H9 (cell line): ENCODE data around the gene PTPN7. TPM values are rescaled to one million over a fixed set of nuclear protein-coding genes. Genes with fewer than 3 reads are reported as not detected.
A peak's percentile ranks its signal among the peaks of the same experiment; 100 is the strongest.

Experiments used
- DNase-seq: peaks from one replicate; pipeline ENCODE4 v3.0.0-alpha.2; 2017
- H2AFZ ChIP-seq: one replicate; pipeline ENCODE4 v1.6.1; 2013; ENCODE audit warnings: mild to moderate bottlenecking, low read length, control low read depth, moderate library complexity
- H2AK5ac ChIP-seq: 2 replicates; pipeline ENCODE4 v1.6.1; 2013; ENCODE audit warnings: low read length, control low read depth, mixed read lengths; ENCODE audit not compliant: insufficient read length
- H2BK120ac ChIP-seq: one replicate; pipeline ENCODE4 v1.6.1; 2013; ENCODE audit warnings: low read depth, mild to moderate bottlenecking, low read length, control low read depth, inconsistent platforms; ENCODE audit not compliant: poor library complexity, severe bottlenecking
- H2BK12ac ChIP-seq: 2 replicates; pipeline ENCODE4 v1.6.1; 2013; ENCODE audit warnings: low read length, control low read depth, mixed read lengths, low read depth; ENCODE audit not compliant: insufficient read length
- H2BK15ac ChIP-seq: 2 replicates; pipeline ENCODE4 v1.6.1; 2013; ENCODE audit warnings: low read depth, low read length, control low read depth
- H2BK20ac ChIP-seq: one replicate; pipeline ENCODE4 v1.6.1; 2013; ENCODE audit warnings: low read depth, mild to moderate bottlenecking, low read length, control low read depth, inconsistent platforms; ENCODE audit not compliant: poor library complexity, severe bottlenecking
- H2BK5ac ChIP-seq: 2 replicates; pipeline ENCODE4 v1.6.1; 2013; ENCODE audit warnings: low read length, control low read depth, mixed read lengths; ENCODE audit not compliant: insufficient read length
- H3K14ac ChIP-seq: 2 replicates; pipeline ENCODE4 v1.6.1; 2013; ENCODE audit warnings: low read length, control low read depth; ENCODE audit not compliant: insufficient read depth
- H3K18ac ChIP-seq: 2 replicates; pipeline ENCODE4 v1.6.1; 2013; ENCODE audit warnings: low read depth, mild to moderate bottlenecking, mixed read lengths, low read length, control low read depth; ENCODE audit not compliant: insufficient read length
- H3K23ac ChIP-seq: 2 replicates; pipeline ENCODE4 v1.6.1; 2013; ENCODE audit warnings: low read length, control low read depth, mixed read lengths, low read depth; ENCODE audit not compliant: insufficient read length
- H3K23me2 ChIP-seq: 2 replicates; pipeline ENCODE4 v1.6.1; 2013; ENCODE audit warnings: low read depth, mild to moderate bottlenecking, mixed read lengths, low read length, control low read depth; ENCODE audit not compliant: insufficient read length, poor library complexity, severe bottlenecking
- H3K27ac ChIP-seq: 2 replicates; pipeline ENCODE4 v1.5.1; 2013; ENCODE audit warnings: low read length, control low read depth, mixed read lengths, low read depth; ENCODE audit not compliant: insufficient read length
- H3K27me3 ChIP-seq: 2 replicates; pipeline ENCODE4 v1.6.1; 2013; ENCODE audit warnings: low read length, control low read depth, inconsistent platforms; ENCODE audit not compliant: insufficient read depth
- H3K4ac ChIP-seq: 2 replicates; pipeline ENCODE4 v1.6.1; 2013; ENCODE audit warnings: low read depth, mild to moderate bottlenecking, control low read depth, inconsistent platforms, low read length, moderate library complexity
- H3K4me1 ChIP-seq: 2 replicates; pipeline ENCODE4 v1.6.1; 2013; ENCODE audit warnings: low read length, control low read depth, inconsistent platforms; ENCODE audit not compliant: insufficient read depth
- H3K4me2 ChIP-seq: 2 replicates; pipeline ENCODE4 v1.6.1; 2013; ENCODE audit warnings: low read length, control low read depth, mixed read lengths; ENCODE audit not compliant: insufficient read length, insufficient read depth
- H3K56ac ChIP-seq: 2 replicates; pipeline ENCODE4 v1.6.1; 2013; ENCODE audit warnings: low read depth, mild to moderate bottlenecking, mixed read lengths, low read length, control low read depth; ENCODE audit not compliant: insufficient read length
- H3K79me1 ChIP-seq: 2 replicates; pipeline ENCODE4 v1.6.1; 2013; ENCODE audit warnings: low read depth, mild to moderate bottlenecking, moderate library complexity, low read length, control low read depth, inconsistent platforms; ENCODE audit not compliant: insufficient read depth, poor library complexity, severe bottlenecking
- H3K79me2 ChIP-seq: 2 replicates; pipeline ENCODE4 v1.6.1; 2013; ENCODE audit warnings: low read length, control low read depth, inconsistent platforms; ENCODE audit not compliant: insufficient read depth
- H3K9ac ChIP-seq: 2 replicates; pipeline ENCODE4 v1.6.1; 2013; ENCODE audit warnings: low read length, control low read depth, mixed read lengths; ENCODE audit not compliant: insufficient read length; ENCODE audit errors: extremely low read depth
- H3K9me3 ChIP-seq: one replicate; pipeline ENCODE4 v1.6.1; 2013; ENCODE audit warnings: low read depth, low read length, inconsistent platforms; ENCODE audit not compliant: control insufficient read depth
- H3T11ph ChIP-seq: one replicate; pipeline ENCODE4 v1.6.1; 2013; ENCODE audit warnings: mild to moderate bottlenecking, low read length, control low read depth, inconsistent platforms
- H4K20me1 ChIP-seq: one replicate; pipeline ENCODE4 v1.6.1; 2013; ENCODE audit not compliant: control insufficient read depth, insufficient read length, insufficient read depth
- H4K5ac ChIP-seq: 2 replicates; pipeline ENCODE4 v1.6.1; 2013; ENCODE audit warnings: low read depth, mild to moderate bottlenecking, mixed read lengths, low read length, control low read depth; ENCODE audit not compliant: insufficient read length
- H4K8ac ChIP-seq: replicated peaks from 2 replicates; pipeline ENCODE4 v1.6.1; 2013; ENCODE audit warnings: low read length, control low read depth, mixed read lengths, low read depth; ENCODE audit not compliant: insufficient read length
- H4K91ac ChIP-seq: 2 replicates; pipeline ENCODE4 v1.6.1; 2013; ENCODE audit warnings: low read depth, mild to moderate bottlenecking, moderate library complexity, mixed read lengths, low read length, control low read depth; ENCODE audit not compliant: insufficient read length
- H3K27ac Mint-ChIP-seq, 3 experiments: 2 replicates in 2 of 3; 3 replicates in 1 of 3; pipeline ENCODE4 v1.8.0; 2020 to 2021; ENCODE audit warnings: mixed read lengths in 3 of 3, mild to moderate bottlenecking in 1 of 3, moderate library complexity in 1 of 3
- H3K27me3 Mint-ChIP-seq: 2 replicates; pipeline ENCODE4 v1.8.0; 2021; ENCODE audit warnings: low read depth, mild to moderate bottlenecking, moderate library complexity, mixed read lengths
- H3K36me3 Mint-ChIP-seq, 3 experiments: 2 replicates in 2 of 3; 3 replicates in 1 of 3; pipeline ENCODE4 v1.8.0; 2020 to 2021; ENCODE audit warnings: low read depth in 3 of 3, mixed read lengths in 3 of 3; ENCODE audit not compliant: insufficient read depth in 1 of 3
- H3K4me1 Mint-ChIP-seq, 2 experiments: 2 replicates each; pipeline ENCODE4 v1.8.0; 2020; ENCODE audit warnings: mixed read lengths in 2 of 2
- H3K4me3 Mint-ChIP-seq, 2 experiments: 2 replicates in 1 of 2; 3 replicates in 1 of 2; pipeline ENCODE4 v1.8.0; 2020 to 2021; ENCODE audit warnings: mild to moderate bottlenecking in 2 of 2, mixed read lengths in 2 of 2, moderate library complexity in 1 of 2
- H3K9me3 Mint-ChIP-seq, 2 experiments: 2 replicates in 1 of 2; 3 replicates in 1 of 2; pipeline ENCODE4 v1.8.0; 2020; ENCODE audit warnings: mild to moderate bottlenecking in 2 of 2, mixed read lengths in 2 of 2, moderate library complexity in 1 of 2
- CTCF ChIP-seq: fragments of 200-600 bp; sonication (generic); conservative IDR thresholded peaks from 3 replicates; pipeline ENCODE4 v1.8.0; 2021; ENCODE audit warnings: antibody characterized with exemption, mild to moderate bottlenecking
- WGBS: extraction: QIAGEN DNeasy Blood & Tissue Kit; methylation state at CpG from one replicate; pipeline ENCODE4 v1.1.7; 2013; ENCODE audit warnings: missing lambda C conversion rate, low lambda C conversion rate, mixed read lengths; ENCODE audit not compliant: insufficient read length; ENCODE audit errors: extremely low coverage; 5-methylcytosine and 5-hydroxymethylcytosine counted together
- total RNA-seq: library from RNA; stranded (reverse); gene quantifications from 2 replicates; pipeline ENCODE4 v1.2.1, GENCODE V29; 2021

Gene PTPN7
- total RNA-seq, 1 experiment from 2014 or later = 0.72 TPM

- H2AK5ac ChIP-seq = no peak overlapping the region
- Mint-ChIP-seq H3K27me3 (no peaks in the 10 kb centered on the region; the same call in 1 of the 2 replicates), H3K4me1 (peaks cover 35 to 55% of the 10 kb centered on the region in 2 experiments), H3K36me3 (no peaks in the 10 kb centered on the region; a peak in 1 of 7 replicates), H3K4me3 (no peak overlapping the region), H3K27ac (no peak overlapping the region; a peak in 2 of 7 replicates), H3K9me3 (no peaks in the 10 kb centered on the region)
- H2AFZ ChIP-seq = no peak overlapping the region
- TF ChIP-seq CTCF = peak; percentile 32; the same call in 2 of the 3 replicates
- H3K27ac ChIP-seq = no peak overlapping the region
- no peak overlapping the region for H4K8ac ChIP-seq
- H4K20me1 ChIP-seq = no peaks in the 10 kb centered on the region
- no peak overlapping the region for H4K5ac ChIP-seq
- H2BK120ac ChIP-seq = no peak overlapping the region
- no peak overlapping the region for H3K9ac ChIP-seq
- H3K4me1 ChIP-seq = peaks cover 8% of the 10 kb centered on the region; the same call in 1 of the 2 replicates
- no peaks in the 10 kb centered on the region for H3K79me2 ChIP-seq
- H4K91ac ChIP-seq = no peak overlapping the region
- no peak overlapping the region for H2BK20ac ChIP-seq
- H2BK12ac ChIP-seq = no peak overlapping the region
- no CpG with 5 or more reads among the region's 10 CpGs for WGBS
- H3K79me1 ChIP-seq = no peaks in the 10 kb centered on the region
- no peak for DNase-seq
- no peak overlapping the region for H3K4me2 ChIP-seq
- H3K23me2 ChIP-seq = no peaks in the 10 kb centered on the region
- no peak overlapping the region for H3K4ac ChIP-seq
- H3K27me3 ChIP-seq = no peaks in the 10 kb centered on the region; the same call in 1 of the 2 replicates
- H3T11ph ChIP-seq = no peak overlapping the region
- H3K18ac ChIP-seq = no peak overlapping the region
- H2BK5ac ChIP-seq = no peak overlapping the region
- no peak overlapping the region; the same call in 1 of the 2 replicates for H3K14ac ChIP-seq
- no peaks in the 10 kb centered on the region for H3K9me3 ChIP-seq
- no peak overlapping the region for H3K56ac ChIP-seq
- no peak overlapping the region for H2BK15ac ChIP-seq
- no peak overlapping the region for H3K23ac ChIP-seq
Measured at GRCh38 chr1:202158810-202159533, 1.4 kb downstream of the PTPN7 start.
